Cardiac fibroblast (primary cell): Measurements from ENCODE around the gene NPIPB8.
"Not testable (repeated sequence)": the region's sequence is repeated elsewhere in the genome, so short reads cannot be mapped to it uniquely, and the experiment has no call there.

Experiments used
- DNase-seq, 2 donors: peaks; one replicate each; pipeline versions ENCODE4 v3.0.0 to v3.0.0-alpha.2; 2010; ENCODE audit warnings: low read depth in 2 of 2
- H3K4me3 ChIP-seq, 2 donors: replicated peaks in 1 of 2; 1 replicate in 1 of 2; 2 replicates in 1 of 2; pipeline ENCODE4 v1.5.1; 2011; ENCODE audit warnings: low read depth in 2 of 2, low read length in 2 of 2, mild to moderate bottlenecking in 2 of 2, moderate library complexity in 1 of 2
- CTCF ChIP-seq: IDR thresholded peaks from one replicate; pipeline ENCODE4 v1.5.1; 2011; ENCODE audit warnings: low read depth, mild to moderate bottlenecking, low read length, inconsistent platforms

The NPIPB8 gene

GRCh38 chr16:28596115-28596630 lies 41.7 kb upstream of the NPIPB8 start:
- DNase-seq, result peak in 1 of 2 donors; percentile 10
- TF ChIP-seq CTCF, result no peak
- H3K4me3 ChIP-seq, result no peak overlapping the region

- DNase-seq, result peak in 1 of 2 donors; percentile 48
- no peak within 1 kb of the TSS for H3K4me3 ChIP-seq
- TF ChIP-seq CTCF, result no peak
Measured at GRCh38 chr16:28596840-28597691, 40.8 kb upstream of the NPIPB8 start, which contains the start of gene SULT1A2. SULT1A2 (minus strand) TSS chr16:28597050; CDS start chr16:28595930, 1,120 bp downstream.

GRCh38 chr16:28597692-28598261 lies 40.1 kb upstream of the NPIPB8 start:
- DNase-seq, result peak in 1 of 2 donors; percentile 17
- TF ChIP-seq CTCF, result no peak
- H3K4me3 ChIP-seq, result no peak overlapping the region

GRCh38 chr16:28599377-28600285 lies 38.2 kb upstream of the NPIPB8 start:
- not testable (repeated sequence) for H3K4me3 ChIP-seq, DNase-seq

- not testable (repeated sequence) for DNase-seq, H3K4me3 ChIP-seq
Measured at GRCh38 chr16:28600965-28601364, 36.9 kb upstream of the NPIPB8 start.

- not testable (repeated sequence) for DNase-seq, H3K4me3 ChIP-seq
Measured at GRCh38 chr16:28601589-28601988, 36.3 kb upstream of the NPIPB8 start.

- not testable (repeated sequence) for H3K4me3 ChIP-seq, DNase-seq
Measured at GRCh38 chr16:28602062-28602461, 35.8 kb upstream of the NPIPB8 start.

GRCh38 chr16:28602529-28602928 lies 35.3 kb upstream of the NPIPB8 start:
- DNase-seq, result no peak
- no peak for TF ChIP-seq CTCF

More at GRCh38 chr16:28602529-28602928, 35.3 kb upstream of the NPIPB8 start:
- no peak overlapping the region for H3K4me3 ChIP-seq
